Fibroblast of lung (primary cell): Measurements from ENCODE around the gene GAK. TPM values are rescaled to one million over a fixed set of nuclear protein-coding genes. Genes with fewer than 3 reads are reported as not detected.
"Not testable (repeated sequence)": the region's sequence is repeated elsewhere in the genome, so short reads cannot be mapped to it uniquely, and the experiment has no call there.

Experiments
- DNase-seq, 2 donors: peaks; one replicate each; pipeline versions ENCODE4 v3.0.0 to v3.0.0-alpha.2; 2010; ENCODE audit warnings: low read depth in 2 of 2
- H2AFZ ChIP-seq: 2 replicates; pipeline ENCODE4 v1.5.1; 2012; ENCODE audit warnings: low read length, control low read depth, inconsistent platforms
- H3K27ac ChIP-seq: 2 replicates; pipeline ENCODE4 v1.5.1; 2011; ENCODE audit warnings: low read length, control low read depth; ENCODE audit not compliant: insufficient read depth
- H3K27me3 ChIP-seq: 2 replicates; pipeline ENCODE4 v1.5.1; 2011; ENCODE audit warnings: mild to moderate bottlenecking, low read length; ENCODE audit not compliant: control insufficient read depth, insufficient read depth
- H3K36me3 ChIP-seq: 2 replicates; pipeline ENCODE4 v1.5.1; 2011; ENCODE audit warnings: low read length; ENCODE audit not compliant: control insufficient read depth, insufficient read depth
- H3K4me1 ChIP-seq: 2 replicates; pipeline ENCODE4 v1.5.1; 2011; ENCODE audit warnings: low read length; ENCODE audit not compliant: control insufficient read depth, insufficient read depth; ENCODE audit errors: extremely low read depth
- H3K4me2 ChIP-seq: 2 replicates; pipeline ENCODE4 v1.5.1; 2011; ENCODE audit warnings: low read length, control low read depth; ENCODE audit not compliant: insufficient read depth; ENCODE audit errors: extremely low read depth
- H3K4me3 ChIP-seq, 4 experiments: fragments of 200-600 bp in 1 of 4; sonication (generic) in 1 of 4; replicated peaks in 1 of 4; 2 replicates each; pipeline ENCODE4 v1.5.1; 2011 to 2016; ENCODE audit warnings: low read length in 4 of 4, low read depth in 3 of 4, mild to moderate bottlenecking in 3 of 4, control low read depth in 2 of 4, inconsistent platforms in 1 of 4, mixed read lengths in 1 of 4; ENCODE audit not compliant: insufficient read depth in 1 of 4; ENCODE audit errors: control extremely low read depth in 1 of 4
- H3K79me2 ChIP-seq: 2 replicates; pipeline ENCODE4 v1.5.1; 2012; ENCODE audit warnings: mild to moderate bottlenecking, low read length, inconsistent platforms; ENCODE audit not compliant: control insufficient read depth, insufficient read depth
- H3K9ac ChIP-seq: 2 replicates; pipeline ENCODE4 v1.5.1; 2011; ENCODE audit warnings: mild to moderate bottlenecking, low read length, control low read depth; ENCODE audit not compliant: insufficient read depth
- H3K9me3 ChIP-seq: 2 replicates; pipeline ENCODE4 v1.5.1; 2012; ENCODE audit warnings: low read depth, low read length; ENCODE audit not compliant: control insufficient read depth, insufficient read depth
- H4K20me1 ChIP-seq: 2 replicates; pipeline ENCODE4 v1.5.1; 2011; ENCODE audit warnings: low read length; ENCODE audit not compliant: control insufficient read depth, insufficient read depth; ENCODE audit errors: extremely low read depth
- EZH2 ChIP-seq: IDR thresholded peaks from 2 replicates; pipeline ENCODE4 v1.5.1; 2012; ENCODE audit warnings: low read length, control low read depth, mild to moderate bottlenecking; ENCODE audit errors: missing control alignments
- polyA plus RNA-seq, 2 donors: library from polyadenylated mRNA; depleted of rRNA in 1 of 2; stranded (reverse) in 1 of 2; unstranded in 1 of 2; fragments of >200 nt; gene quantifications; 2 replicates each; pipeline ENCODE4 v1.2.1, GENCODE V29; 2011 to 2012; ENCODE audit warnings: missing spikeins in 1 of 2
- total RNA-seq: library from RNA; depleted of rRNA; stranded (reverse); fragments of >200 nt; gene quantifications from 2 replicates; pipeline ENCODE4 v1.2.1, GENCODE V29; 2014
- TF ChIP-seq, protein P1 (sequence below), 2 donors: IDR thresholded peaks in 1 of 2; conservative IDR thresholded peaks in 1 of 2; 1 replicate in 1 of 2; 2 replicates in 1 of 2; pipeline ENCODE4 v1.5.1; 2011 to 2012; ENCODE audit warnings: low read length in 2 of 2, control low read depth in 1 of 2, inconsistent platforms in 1 of 2, low read depth in 1 of 2, mild to moderate bottlenecking in 1 of 2

The GAK gene
- total and polyA plus RNA-seq, 2 donors (not counting 1 experiment from before 2014, with no cell fraction given), result 10.1 to 48.2 TPM

DNA sequence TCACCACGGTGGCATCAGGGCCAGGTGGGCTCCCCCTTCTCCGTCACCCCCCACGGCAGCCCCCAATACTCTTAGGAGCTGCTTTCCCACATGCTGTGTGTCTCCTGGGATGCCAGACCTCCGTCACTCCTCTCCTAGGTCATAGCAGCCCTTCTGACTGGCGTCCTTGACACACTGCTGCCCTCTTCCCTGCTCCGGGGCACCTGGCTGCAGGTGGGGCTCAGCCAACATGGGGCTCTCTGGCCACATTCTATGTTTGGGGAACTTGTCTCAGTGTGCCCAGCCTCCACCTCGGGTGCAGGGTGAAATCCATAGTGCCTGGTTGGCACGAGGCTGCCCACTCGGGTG lies 14.0 kb upstream of the GAK start:
- no peaks in the 10 kb centered on the region for H3K27me3 ChIP-seq
- DNase-seq, result no peak
- H2AFZ ChIP-seq, result no peak overlapping the region
- H4K20me1 ChIP-seq, result no peaks in the 10 kb centered on the region
- H3K36me3 ChIP-seq, result no peaks in the 10 kb centered on the region
- no peak overlapping the region for H3K4me2 ChIP-seq
- H3K79me2 ChIP-seq, result no peaks in the 10 kb centered on the region
- no peak overlapping the region for H3K9ac ChIP-seq
- H3K4me3 ChIP-seq, result no peak overlapping the region
- no peaks in the 10 kb centered on the region for H3K4me1 ChIP-seq
- TF ChIP-seq, protein P1, sequence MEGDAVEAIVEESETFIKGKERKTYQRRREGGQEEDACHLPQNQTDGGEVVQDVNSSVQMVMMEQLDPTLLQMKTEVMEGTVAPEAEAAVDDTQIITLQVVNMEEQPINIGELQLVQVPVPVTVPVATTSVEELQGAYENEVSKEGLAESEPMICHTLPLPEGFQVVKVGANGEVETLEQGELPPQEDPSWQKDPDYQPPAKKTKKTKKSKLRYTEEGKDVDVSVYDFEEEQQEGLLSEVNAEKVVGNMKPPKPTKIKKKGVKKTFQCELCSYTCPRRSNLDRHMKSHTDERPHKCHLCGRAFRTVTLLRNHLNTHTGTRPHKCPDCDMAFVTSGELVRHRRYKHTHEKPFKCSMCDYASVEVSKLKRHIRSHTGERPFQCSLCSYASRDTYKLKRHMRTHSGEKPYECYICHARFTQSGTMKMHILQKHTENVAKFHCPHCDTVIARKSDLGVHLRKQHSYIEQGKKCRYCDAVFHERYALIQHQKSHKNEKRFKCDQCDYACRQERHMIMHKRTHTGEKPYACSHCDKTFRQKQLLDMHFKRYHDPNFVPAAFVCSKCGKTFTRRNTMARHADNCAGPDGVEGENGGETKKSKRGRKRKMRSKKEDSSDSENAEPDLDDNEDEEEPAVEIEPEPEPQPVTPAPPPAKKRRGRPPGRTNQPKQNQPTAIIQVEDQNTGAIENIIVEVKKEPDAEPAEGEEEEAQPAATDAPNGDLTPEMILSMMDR (conservative IDR thresholded peaks at IDR 0.05 in 1 of 2, IDR thresholded peaks at IDR 0.05 in 1 of 2; ENCODE audit: low read depth in 1 of 2, low read length in 2 of 2), result no peak
- no peak for TF ChIP-seq EZH2
- no peaks in the 10 kb centered on the region for H3K9me3 ChIP-seq
- no peak overlapping the region for H3K27ac ChIP-seq

DNA sequence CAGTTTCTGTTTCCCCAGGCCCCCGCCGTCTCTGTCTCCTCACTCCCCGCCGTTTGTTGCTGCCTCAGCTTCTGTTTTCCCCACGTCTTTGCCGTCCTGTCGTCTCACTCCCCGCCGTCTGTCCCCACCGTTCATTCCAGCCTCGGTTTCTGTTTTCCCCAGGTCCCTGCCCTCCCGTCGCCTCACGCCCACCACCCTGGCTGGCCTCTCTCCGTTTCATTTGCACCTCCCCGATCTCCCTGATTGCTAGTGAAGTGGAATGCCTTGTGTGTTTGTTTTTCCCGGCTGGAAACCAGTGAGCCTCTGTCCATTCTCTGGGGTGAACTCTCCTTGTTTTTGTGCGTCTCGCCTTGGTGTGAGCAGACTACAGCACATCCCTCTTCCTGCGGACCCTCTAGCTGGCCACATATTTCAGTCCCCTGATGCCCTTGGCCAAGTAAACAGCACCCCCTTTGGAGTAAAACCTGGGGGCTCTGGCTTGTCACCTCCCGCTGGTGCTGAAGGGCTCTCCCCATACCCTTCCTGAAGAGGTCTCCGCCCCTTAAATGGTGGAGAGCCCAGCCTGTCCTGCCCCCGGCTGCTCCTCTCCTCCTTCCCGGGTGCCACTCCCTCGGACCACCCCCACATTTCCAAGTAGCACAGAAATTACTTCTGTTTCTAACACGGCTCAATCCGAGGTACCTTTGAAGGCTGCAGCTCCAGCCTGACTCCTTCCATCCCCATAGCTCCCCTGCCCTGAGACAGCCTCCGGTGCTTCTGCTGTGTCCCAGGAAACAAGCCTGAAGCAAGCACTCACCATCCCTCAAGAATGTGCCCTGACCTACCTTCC lies 13.4 kb upstream of the GAK start:
- H3K36me3 ChIP-seq, result no peaks in the 10 kb centered on the region
- H3K9me3 ChIP-seq, result no peaks in the 10 kb centered on the region
- H3K79me2 ChIP-seq, result no peaks in the 10 kb centered on the region
- H3K4me2 ChIP-seq, result no peak overlapping the region
- no peak overlapping the region for H2AFZ ChIP-seq
- H3K27ac ChIP-seq, result no peak overlapping the region
- no peak overlapping the region for H3K9ac ChIP-seq
- H3K4me3 ChIP-seq, result no peak overlapping the region
- no peak for DNase-seq
- H3K27me3 ChIP-seq, result no peaks in the 10 kb centered on the region
- H4K20me1 ChIP-seq, result no peaks in the 10 kb centered on the region
- TF ChIP-seq, protein P1 (conservative IDR thresholded peaks at IDR 0.05 in 1 of 2, IDR thresholded peaks at IDR 0.05 in 1 of 2; ENCODE audit: low read depth in 1 of 2, low read length in 2 of 2), result no peak
- no peak for TF ChIP-seq EZH2
- H3K4me1 ChIP-seq, result no peaks in the 10 kb centered on the region

GRCh38 chr4:939508-939907 lies 7.4 kb upstream of the GAK start:
- not testable (repeated sequence) for H3K4me2 ChIP-seq, H3K9ac ChIP-seq, H3K4me3 ChIP-seq

More at GRCh38 chr4:939508-939907, 7.4 kb upstream of the GAK start:
- H3K36me3 ChIP-seq, H2AFZ ChIP-seq, H4K20me1 ChIP-seq, H3K79me2 ChIP-seq, H3K27ac ChIP-seq, H3K27me3 ChIP-seq, DNase-seq, H3K9me3 ChIP-seq, H3K4me1 ChIP-seq: not testable (repeated sequence)
